GM19438 (cell line): ENCODE data around the gene CLTA.
"Not testable (repeated sequence)": the region's sequence is repeated elsewhere in the genome, so short reads cannot be mapped to it uniquely, and the experiment has no call there.

Source experiments
- ATAC-seq: cut with Tn5 transposase; IDR thresholded peaks from one replicate; pipeline ENCODE4 v1.9.1; 2021; ENCODE audit warnings: low read depth; ENCODE audit not compliant: unreplicated experiment

CLTA gene

GRCh38 chr9:36221667-36222066, 30.9 kb downstream of the CLTA start:
- ATAC-seq: no peak

DNA sequence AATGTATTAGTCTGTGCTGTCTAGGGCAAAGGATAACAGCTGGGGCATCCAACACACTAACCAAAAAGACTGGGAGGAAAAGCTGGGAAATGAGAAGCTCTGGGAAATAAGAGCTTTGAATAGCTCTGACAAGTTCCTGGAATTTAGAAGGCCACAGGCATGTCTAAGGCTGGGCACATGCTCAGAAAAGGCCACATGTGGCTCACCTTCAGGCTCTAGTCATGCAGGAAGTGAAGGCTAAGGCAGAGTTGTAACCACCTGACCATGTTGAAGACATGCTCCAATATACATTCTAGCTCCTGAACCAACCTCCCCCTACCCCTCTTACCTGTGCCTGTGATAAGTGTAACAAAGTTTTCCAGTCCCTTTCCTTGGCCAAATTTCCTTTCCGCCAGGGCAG, 31.7 kb downstream of the CLTA start:
- ATAC-seq: no peak

DNA sequence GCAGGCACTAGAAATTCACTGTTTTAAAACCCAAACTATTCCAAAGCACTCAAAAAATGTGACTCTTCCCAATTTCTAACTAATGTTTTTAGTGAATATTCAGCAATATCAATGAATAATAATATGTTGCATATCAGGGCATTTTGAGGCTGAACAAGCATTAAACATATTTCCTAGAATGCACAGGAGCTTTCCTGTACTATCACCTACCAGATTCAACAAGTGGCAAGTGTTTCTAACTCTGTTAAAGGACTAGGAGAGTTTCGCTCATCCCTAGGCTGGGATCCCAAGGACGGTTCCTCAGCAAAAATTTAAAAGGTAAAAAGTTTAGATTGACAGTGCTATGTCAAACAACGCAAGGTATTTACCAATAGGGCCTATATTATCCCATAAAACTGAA, 46.5 kb downstream of the CLTA start:
- no peak for ATAC-seq

- ATAC-seq: not testable (repeated sequence)
These were observed 48.5 kb downstream of the CLTA start for GRCh38 chr9:36239205-36239604.

DNA sequence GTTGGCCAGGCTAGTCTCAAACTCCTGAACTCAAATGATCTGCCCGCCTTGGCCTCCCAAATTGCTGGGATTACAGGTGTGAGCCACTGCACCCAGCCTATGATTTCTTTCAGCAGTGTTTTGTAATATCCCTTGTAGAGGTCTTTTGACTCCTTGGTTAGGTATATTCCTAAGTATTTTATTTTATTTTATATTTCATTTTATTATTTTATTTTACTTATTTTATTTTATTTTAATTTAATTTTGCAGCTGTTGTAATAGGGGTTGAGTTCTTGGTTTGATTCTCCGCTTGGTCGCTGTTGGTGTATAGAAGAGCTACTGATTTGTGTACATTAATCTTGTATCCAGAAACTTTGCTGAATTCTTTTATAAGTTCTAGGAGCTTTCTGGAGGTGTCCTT, 49.0 kb downstream of the CLTA start:
- not testable (repeated sequence) for ATAC-seq

DNA sequence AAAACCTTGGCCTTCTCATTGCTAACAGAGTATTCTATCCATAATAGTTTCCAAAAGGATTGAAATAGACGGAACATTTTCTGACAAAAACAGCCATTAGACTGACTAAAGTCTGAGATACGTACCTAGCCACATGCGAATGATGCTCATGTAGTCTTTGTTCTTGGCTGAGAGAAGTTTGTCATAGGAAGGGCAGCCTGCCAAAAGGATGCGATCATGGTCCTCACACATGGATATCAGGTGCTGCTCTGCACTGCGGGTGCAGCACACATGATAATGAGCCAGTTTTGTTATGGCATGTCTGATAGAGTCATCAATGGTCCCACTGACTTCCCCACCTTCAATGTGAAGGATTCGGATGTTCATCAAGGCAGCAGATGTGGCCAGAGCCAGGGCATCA, 55.2 kb downstream of the CLTA start:
- ATAC-seq: no peak

DNA sequence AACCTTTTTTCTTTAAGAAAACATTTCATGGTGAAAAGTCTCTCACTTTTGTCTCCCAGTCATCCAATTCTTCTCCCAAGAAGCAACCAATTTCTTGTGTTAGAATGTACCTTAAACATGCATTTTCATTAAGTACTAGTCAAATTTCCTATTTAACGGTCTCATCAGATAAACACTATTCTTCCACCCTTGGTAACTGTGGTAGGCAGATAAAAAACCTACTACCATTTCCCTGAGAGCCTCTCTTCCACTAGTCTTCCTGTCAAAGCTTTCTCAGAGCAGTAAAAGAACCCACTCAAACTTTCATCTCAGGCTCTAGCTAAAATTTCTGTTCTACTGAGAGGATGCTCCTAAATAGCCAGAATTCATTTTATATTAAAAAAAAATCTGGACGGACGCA, 56.6 kb downstream of the CLTA start:
- ATAC-seq: no peak

DNA sequence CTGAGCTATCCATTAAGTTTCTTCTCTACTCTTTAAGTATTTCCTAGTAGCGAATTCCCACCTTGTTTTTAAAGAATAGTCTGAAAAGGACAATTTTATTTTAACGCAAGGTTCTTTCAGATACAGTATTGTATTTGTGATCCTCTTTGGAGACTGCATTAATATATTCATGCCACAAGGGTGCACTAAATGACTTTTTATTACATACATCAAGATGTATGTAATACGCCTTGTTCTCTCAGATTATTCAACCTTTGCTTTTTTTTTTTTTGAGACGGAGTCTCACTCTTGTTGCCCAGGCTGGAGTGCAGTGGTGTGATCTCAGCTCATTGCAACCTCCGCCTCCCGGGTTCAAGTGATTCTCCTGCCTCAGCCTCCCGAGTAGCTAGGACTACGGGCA, 57.3 kb downstream of the CLTA start:
- ATAC-seq: not testable (repeated sequence)

GRCh38 chr9:36249189-36249588, 58.5 kb downstream of the CLTA start:
- ATAC-seq: no peak

- no peak for ATAC-seq
These were observed 59.4 kb downstream of the CLTA start for GRCh38 chr9:36250079-36250478.

DNA sequence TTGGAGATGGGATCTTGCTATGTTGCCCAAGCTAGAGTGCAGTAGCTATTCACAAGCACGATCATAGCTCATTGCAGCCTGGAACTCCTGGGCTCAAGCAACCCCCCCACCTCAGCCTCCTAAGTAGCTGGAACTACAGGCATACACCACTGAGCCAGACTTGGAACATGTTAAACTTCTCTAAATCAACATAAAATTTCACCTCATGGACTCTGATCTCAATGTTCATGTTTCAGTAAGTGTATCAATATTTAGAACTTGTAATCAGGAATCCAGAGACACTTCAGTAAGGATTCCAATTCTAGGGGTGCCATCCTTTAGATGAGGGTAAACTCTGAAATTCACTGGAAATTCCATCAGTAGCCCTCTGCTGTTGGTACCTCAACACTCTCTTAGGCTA, 60.7 kb downstream of the CLTA start:
- ATAC-seq: no peak

DNA sequence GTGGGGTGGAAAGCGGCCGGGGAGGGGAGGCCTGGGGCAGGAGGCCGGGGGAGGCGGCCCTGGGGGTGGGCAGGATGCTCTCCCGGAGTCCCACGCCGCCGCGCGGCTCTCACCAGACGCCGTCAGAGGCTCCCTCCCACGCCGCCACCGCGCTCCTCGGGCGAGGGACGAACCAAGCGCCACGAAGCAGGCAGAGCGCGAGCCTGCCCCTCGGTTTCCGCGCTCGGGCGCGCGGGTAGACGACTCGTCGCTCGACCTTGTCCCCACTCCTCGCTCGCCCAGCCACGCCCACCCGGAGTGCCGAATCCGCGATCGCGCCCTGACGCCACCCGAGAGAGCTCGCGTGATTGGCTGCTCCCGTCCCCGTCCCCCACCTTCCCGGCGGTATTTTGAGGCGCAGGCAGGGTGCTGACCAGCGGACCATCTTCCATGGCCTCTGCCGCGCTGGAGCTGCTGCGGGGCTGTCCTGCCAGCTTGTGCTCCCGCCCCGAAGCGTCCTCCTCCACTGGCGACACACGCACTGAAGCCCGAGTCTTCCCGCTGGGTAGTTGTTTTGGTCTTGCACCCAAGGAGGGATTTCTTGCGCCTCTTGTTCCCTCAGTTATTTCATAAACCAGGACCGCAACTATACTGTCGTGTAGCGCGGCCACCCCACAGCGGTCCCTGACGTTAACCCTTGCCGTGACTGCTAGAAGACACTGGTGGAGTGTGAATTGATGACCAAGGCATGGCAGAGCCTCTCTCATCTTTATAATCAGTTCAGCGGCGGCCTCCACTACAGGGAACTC, 67.7 kb downstream of the CLTA start, which contains the start of gene GNE:
Gene GNE, minus strand, starts transcription at position 241 of the 788 bp plus-strand sequence. CDS start 9,093 bp downstream, outside the sequence.
- ATAC-seq: peak; percentile 86

GRCh38 chr9:36258996-36259533, 68.3 kb downstream of the CLTA start:
- ATAC-seq: no peak
